HCT116 (cell line): ENCODE data around the gene PMCH. TPM values are rescaled to one million over a fixed set of nuclear protein-coding genes. Genes with fewer than 3 reads are reported as not detected.

Source experiments
- ATAC-seq: fragments of 200-7000 bp; cut with Tn5 transposase; 2 replicates; pipeline ENCODE4 v1.9.1; 2020; ENCODE audit warnings: mild to moderate bottlenecking, moderate library complexity
- BruUV-seq: library from RNA; stranded (reverse); fragments of 400-500 nt; replicated peaks from 2 replicates; lab custom pipeline; 2021; lab: Mats Ljungman, UMichigan
- CTCF ChIA-PET: fragments of 300-600 bp; sonication (Branson Sonifier 250); formaldehyde crosslinking; loops from one replicate; lab custom pipeline; 2021; ENCODE audit warnings: antibody characterized with exemption; lab: Charles Lee
- POLR2A ChIA-PET: fragments of 300-600, 350-600 bp; sonication (Branson Sonifier 250); formaldehyde crosslinking; loops from one replicate; lab custom pipeline; 2021; ENCODE audit warnings: antibody characterized with exemption; lab: Charles Lee
- RAD21 ChIA-PET, 2 experiments: fragments of 300-600 bp; sonication (Branson Sonifier 250); formaldehyde crosslinking; loops; one replicate each; lab custom pipeline; 2023; ENCODE audit warnings: low total read pairs in 2 of 2; ENCODE audit not compliant: uncharacterized antibody in 2 of 2, unreplicated experiment in 2 of 2, low non-redundant PET in 1 of 2; lab: Charles Lee
- DNase-seq: peaks from one replicate; pipeline ENCODE4 v3.0.0-alpha.2; 2010; ENCODE audit warnings: low read depth, low spot score
- H2AFZ ChIP-seq: fragments of 200-600 bp; shearing (Covaris generic), sonication (generic); 2 replicates; pipeline ENCODE4 v1.6.1; 2017; ENCODE audit warnings: low read depth, mixed run types, mixed read lengths, antibody characterized with exemption, low read length; ENCODE audit not compliant: poor library complexity, severe bottlenecking
- H3K27ac ChIP-seq: 2 replicates; pipeline ENCODE4 v1.5.1; 2012; ENCODE audit warnings: low read depth, low read length
- H3K27me3 ChIP-seq: fragments of 200-600 bp; sonication (generic); 2 replicates; pipeline ENCODE4 v1.6.1; 2016; ENCODE audit warnings: mixed run types, low read length, mixed read lengths; ENCODE audit not compliant: insufficient read depth
- H3K36me3 ChIP-seq, 2 experiments: fragments of 200-500 bp in 1 of 2; fragments of 200-600 bp in 1 of 2; sonication (Bioruptor generic) in 1 of 2; sonication (generic) in 1 of 2; 2 replicates each; pipeline versions ENCODE4 v1.5.1 to v1.6.1; 2014 to 2016; ENCODE audit warnings: low read length in 2 of 2, inconsistent platforms in 1 of 2, mixed read lengths in 1 of 2, mixed run types in 1 of 2; ENCODE audit not compliant: insufficient read depth in 2 of 2, control insufficient read depth in 1 of 2
- H3K4me1 ChIP-seq, 2 experiments: fragments of 200-600 bp in 1 of 2; sonication (generic) in 1 of 2; 2 replicates each; pipeline versions ENCODE4 v1.5.1 to v1.6.1; 2012 to 2017; ENCODE audit warnings: low read length in 2 of 2, inconsistent platforms in 1 of 2, mild to moderate bottlenecking in 1 of 2, mixed read lengths in 1 of 2, mixed run types in 1 of 2, moderate library complexity in 1 of 2; ENCODE audit not compliant: insufficient read depth in 2 of 2, control insufficient read depth in 1 of 2
- H3K4me2 ChIP-seq: fragments of 200-600 bp; sonication (generic); 2 replicates; pipeline ENCODE4 v1.6.1; 2017; ENCODE audit warnings: mixed run types, low read length, mixed read lengths
- H3K4me3 ChIP-seq, 2 experiments: fragments of 200-600 bp in 1 of 2; sonication (generic) in 1 of 2; replicated peaks in 1 of 2; 2 replicates each; pipeline ENCODE4 v1.5.1; 2011 to 2016; ENCODE audit warnings: low read length in 2 of 2, control low read depth in 1 of 2, low read depth in 1 of 2, mild to moderate bottlenecking in 1 of 2, mixed read lengths in 1 of 2, mixed run types in 1 of 2
- H3K79me2 ChIP-seq: fragments of 200-600 bp; sonication (generic); 2 replicates; pipeline ENCODE4 v1.6.1; 2017; ENCODE audit warnings: mild to moderate bottlenecking, mixed run types, low read length, moderate library complexity, mixed read lengths; ENCODE audit not compliant: insufficient read depth
- H3K9ac ChIP-seq: fragments of 200-600 bp; sonication (generic); 2 replicates; pipeline ENCODE4 v1.6.1; 2016; ENCODE audit warnings: low read length, mixed read lengths
- H3K9me2 ChIP-seq: fragments of 200-600 bp; sonication (generic), shearing (Covaris generic); 2 replicates; pipeline ENCODE4 v1.6.1; 2017; ENCODE audit warnings: mixed run types, mild to moderate bottlenecking, moderate library complexity; ENCODE audit not compliant: insufficient read depth
- H3K9me3 ChIP-seq, 2 experiments: fragments of 200-500 bp in 1 of 2; fragments of 200-600 bp in 1 of 2; sonication (Bioruptor generic) in 1 of 2; sonication (generic) in 1 of 2; 2 replicates each; pipeline ENCODE4 v1.6.1; 2014 to 2017; ENCODE audit warnings: low read length in 2 of 2, mixed read lengths in 2 of 2, inconsistent platforms in 1 of 2, low read depth in 1 of 2, mild to moderate bottlenecking in 1 of 2, mixed run types in 1 of 2, moderate library complexity in 1 of 2; ENCODE audit not compliant: control insufficient read depth in 1 of 2, insufficient read depth in 1 of 2
- H4K20me1 ChIP-seq: fragments of 200-600 bp; sonication (generic), shearing (Covaris generic); 2 replicates; pipeline ENCODE4 v1.6.1; 2017; ENCODE audit warnings: mixed run types, mild to moderate bottlenecking, moderate library complexity; ENCODE audit not compliant: insufficient read depth
- CBX3 ChIP-seq: IDR thresholded peaks from 2 replicates; pipeline ENCODE4 v1.6.1; 2012; ENCODE audit warnings: low read depth
- ELF1 ChIP-seq: IDR thresholded peaks from 2 replicates; pipeline ENCODE4 v1.6.1; 2012; ENCODE audit warnings: low read depth, borderline replicate concordance
- EZH2phosphoT487 ChIP-seq: fragments of 200-600 bp; IDR thresholded peaks from 2 replicates; pipeline ENCODE4 v1.6.1; 2018; ENCODE audit warnings: antibody characterized with exemption, borderline replicate concordance
- JUND ChIP-seq: IDR thresholded peaks from 2 replicates; pipeline ENCODE4 v1.6.1; 2012
- POLR2AphosphoS5 ChIP-seq: IDR thresholded peaks from 2 replicates; pipeline ENCODE4 v1.6.1; 2011; ENCODE audit warnings: mild to moderate bottlenecking, low read depth, low read length, moderate library complexity
- RAD21 ChIP-seq: IDR thresholded peaks from 2 replicates; pipeline ENCODE4 v1.6.1; 2012; ENCODE audit warnings: low read depth, mild to moderate bottlenecking
- SP1 ChIP-seq: IDR thresholded peaks from 2 replicates; pipeline ENCODE4 v1.6.1; 2012; ENCODE audit warnings: low read depth
- YY1 ChIP-seq: IDR thresholded peaks from 2 replicates; pipeline ENCODE4 v1.6.1; 2011; ENCODE audit warnings: low read length, low read depth, moderate library complexity, mild to moderate bottlenecking; ENCODE audit not compliant: insufficient replicate concordance; ENCODE audit errors: extremely low read depth
- ZNF274 ChIP-seq: fragments of 200-500 bp; sonication (Bioruptor generic); IDR thresholded peaks from 2 replicates; pipeline ENCODE4 v1.6.1; 2014; ENCODE audit warnings: mild to moderate bottlenecking, low read depth, low read length, inconsistent platforms
- intact Hi-C: fragments of 100-400 bp; cut with micrococcal nuclease; formaldehyde crosslinking; loops from 2 replicates; pipeline ENCODE4 v1.10.0; 2022
- total RNA-seq: library from RNA; stranded (reverse); gene quantifications from one replicate; pipeline ENCODE4 v1.2.1, GENCODE V29; 2021; ENCODE audit not compliant: unreplicated experiment
- TF ChIP-seq, protein P1 (sequence below): IDR thresholded peaks from 2 replicates; pipeline ENCODE4 v1.6.1; 2011; ENCODE audit warnings: mild to moderate bottlenecking, low read length, moderate library complexity; ENCODE audit not compliant: insufficient replicate concordance; ENCODE audit errors: extremely low read depth
- TF ChIP-seq, protein P2 (sequence below): IDR thresholded peaks from 2 replicates; pipeline ENCODE4 v1.6.1; 2012
- TF ChIP-seq, protein P3 (sequence below), 3 experiments: fragments of 200-600 bp in 1 of 3; sonication (generic) in 1 of 3; IDR thresholded peaks in 2 of 3; conservative IDR thresholded peaks in 1 of 3; 2 replicates each; pipeline ENCODE4 v1.5.1; 2012 to 2017; ENCODE audit warnings: low read depth in 2 of 3, low read length in 2 of 3, antibody characterized with exemption in 1 of 3, borderline replicate concordance in 1 of 3, control low read depth in 1 of 3, mild to moderate bottlenecking in 1 of 3, mixed read lengths in 1 of 3, mixed run types in 1 of 3, moderate library complexity in 1 of 3; ENCODE audit not compliant: insufficient read depth in 1 of 3

Gene PMCH
- total RNA-seq, 1 experiment from 2014 or later = not detected

DNA sequence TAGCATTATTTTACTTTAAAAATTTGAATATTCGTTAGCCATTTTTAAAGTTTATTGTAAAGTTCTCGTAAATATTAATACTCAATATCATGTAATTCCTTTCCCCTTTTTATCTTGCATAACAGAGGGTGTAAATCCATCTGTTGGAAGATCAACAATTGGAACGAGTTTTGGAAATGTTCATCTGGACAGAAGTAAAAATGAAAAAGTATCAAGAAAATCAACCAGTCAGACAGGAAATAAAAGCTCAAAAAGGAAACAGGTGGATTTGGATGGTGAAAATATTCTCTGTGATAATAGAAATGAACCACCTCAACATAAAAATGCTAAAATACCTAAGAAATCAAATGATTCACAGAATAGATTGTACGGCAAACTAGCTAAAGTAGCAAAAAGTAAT is 1.8 kb downstream of the PMCH start:
- POLR2A ChIA-PET = no interaction called here
- no peaks in the 10 kb centered on the region for H4K20me1 ChIP-seq
- H3K27me3 ChIP-seq = no peaks in the 10 kb centered on the region
- RAD21 ChIA-PET = no interaction called here
- no peaks in the 10 kb centered on the region for H3K36me3 ChIP-seq
- no peaks in the 10 kb centered on the region for H3K9me2 ChIP-seq
- no peak overlapping the region for H3K4me2 ChIP-seq
- TF ChIP-seq YY1 (no peak), ELF1 (no peak), JUND (no peak), ZNF274 (no peak)
- TF ChIP-seq, protein P1, sequence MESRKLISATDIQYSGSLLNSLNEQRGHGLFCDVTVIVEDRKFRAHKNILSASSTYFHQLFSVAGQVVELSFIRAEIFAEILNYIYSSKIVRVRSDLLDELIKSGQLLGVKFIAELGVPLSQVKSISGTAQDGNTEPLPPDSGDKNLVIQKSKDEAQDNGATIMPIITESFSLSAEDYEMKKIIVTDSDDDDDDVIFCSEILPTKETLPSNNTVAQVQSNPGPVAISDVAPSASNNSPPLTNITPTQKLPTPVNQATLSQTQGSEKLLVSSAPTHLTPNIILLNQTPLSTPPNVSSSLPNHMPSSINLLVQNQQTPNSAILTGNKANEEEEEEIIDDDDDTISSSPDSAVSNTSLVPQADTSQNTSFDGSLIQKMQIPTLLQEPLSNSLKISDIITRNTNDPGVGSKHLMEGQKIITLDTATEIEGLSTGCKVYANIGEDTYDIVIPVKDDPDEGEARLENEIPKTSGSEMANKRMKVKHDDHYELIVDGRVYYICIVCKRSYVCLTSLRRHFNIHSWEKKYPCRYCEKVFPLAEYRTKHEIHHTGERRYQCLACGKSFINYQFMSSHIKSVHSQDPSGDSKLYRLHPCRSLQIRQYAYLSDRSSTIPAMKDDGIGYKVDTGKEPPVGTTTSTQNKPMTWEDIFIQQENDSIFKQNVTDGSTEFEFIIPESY = no peak
- TF ChIP-seq, protein P2, sequence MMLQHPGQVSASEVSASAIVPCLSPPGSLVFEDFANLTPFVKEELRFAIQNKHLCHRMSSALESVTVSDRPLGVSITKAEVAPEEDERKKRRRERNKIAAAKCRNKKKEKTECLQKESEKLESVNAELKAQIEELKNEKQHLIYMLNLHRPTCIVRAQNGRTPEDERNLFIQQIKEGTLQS = no peak
- TF ChIP-seq, all 23 proteins: peak for 0
- H3K4me3 ChIP-seq = no peak overlapping the region
- no peak overlapping the region for H3K9ac ChIP-seq
- H3K79me2 ChIP-seq = no peaks in the 10 kb centered on the region
- CTCF ChIA-PET = no interaction called here
- DNase-seq (no peak), ATAC-seq (no peak)
- no peak overlapping the region for H2AFZ ChIP-seq
- intact Hi-C loops = no loop called here
- no peak overlapping the region for H3K27ac ChIP-seq
- no peaks in the 10 kb centered on the region for H3K9me3 ChIP-seq
- H3K4me1 ChIP-seq = no peaks in the 10 kb centered on the region
- no TSS peak for BruUV-seq

DNA sequence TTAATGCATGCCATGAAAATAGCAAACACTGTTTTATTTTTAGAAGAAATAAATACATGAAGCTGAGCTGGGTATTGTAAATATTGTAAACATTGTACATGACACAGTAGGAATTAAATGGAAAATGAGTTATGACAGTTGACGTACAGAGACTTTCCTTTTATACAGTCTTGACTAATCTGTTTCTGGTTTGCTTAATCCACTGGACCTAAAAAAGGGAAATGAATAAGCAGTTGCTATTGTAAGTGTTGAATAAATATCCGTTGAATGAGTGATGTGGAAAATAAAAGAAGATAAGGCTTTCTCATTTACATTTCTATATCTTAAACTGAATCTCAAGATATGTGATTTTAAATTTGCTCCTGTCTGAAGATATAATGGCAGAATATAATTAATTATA is 15.0 kb downstream of the PMCH start:
- Histone ChIP-seq H4K20me1 (no peaks in the 10 kb centered on the region), H3K4me1 (no peaks in the 10 kb centered on the region), H3K9ac (no peak overlapping the region), H3K36me3 (no peaks in the 10 kb centered on the region), H3K27ac (no peak overlapping the region), H3K79me2 (no peaks in the 10 kb centered on the region), H2AFZ (no peak overlapping the region), H3K9me2 (no peaks in the 10 kb centered on the region), H3K4me3 (no peak overlapping the region), H3K9me3 (no peaks in the 10 kb centered on the region), H3K4me2 (no peak overlapping the region), H3K27me3 (no peaks in the 10 kb centered on the region)
- DNase-seq = no peak
- no peak for ATAC-seq
- TF ChIP-seq, protein P3, sequence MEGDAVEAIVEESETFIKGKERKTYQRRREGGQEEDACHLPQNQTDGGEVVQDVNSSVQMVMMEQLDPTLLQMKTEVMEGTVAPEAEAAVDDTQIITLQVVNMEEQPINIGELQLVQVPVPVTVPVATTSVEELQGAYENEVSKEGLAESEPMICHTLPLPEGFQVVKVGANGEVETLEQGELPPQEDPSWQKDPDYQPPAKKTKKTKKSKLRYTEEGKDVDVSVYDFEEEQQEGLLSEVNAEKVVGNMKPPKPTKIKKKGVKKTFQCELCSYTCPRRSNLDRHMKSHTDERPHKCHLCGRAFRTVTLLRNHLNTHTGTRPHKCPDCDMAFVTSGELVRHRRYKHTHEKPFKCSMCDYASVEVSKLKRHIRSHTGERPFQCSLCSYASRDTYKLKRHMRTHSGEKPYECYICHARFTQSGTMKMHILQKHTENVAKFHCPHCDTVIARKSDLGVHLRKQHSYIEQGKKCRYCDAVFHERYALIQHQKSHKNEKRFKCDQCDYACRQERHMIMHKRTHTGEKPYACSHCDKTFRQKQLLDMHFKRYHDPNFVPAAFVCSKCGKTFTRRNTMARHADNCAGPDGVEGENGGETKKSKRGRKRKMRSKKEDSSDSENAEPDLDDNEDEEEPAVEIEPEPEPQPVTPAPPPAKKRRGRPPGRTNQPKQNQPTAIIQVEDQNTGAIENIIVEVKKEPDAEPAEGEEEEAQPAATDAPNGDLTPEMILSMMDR (IDR thresholded peaks at IDR 0.05 in 2 of 3, conservative IDR thresholded peaks at IDR 0.05 in 1 of 3; ENCODE audit: borderline replicate concordance in 1 of 3, insufficient read depth in 1 of 3, low read depth in 2 of 3, low read length in 2 of 3) = no peak
- TF ChIP-seq POLR2AphosphoS5 (no peak), SP1 (no peak), RAD21 (no peak), EZH2phosphoT487 (no peak), CBX3 (no peak)
- TF ChIP-seq, protein P1 = no peak
- BruUV-seq = no TSS peak
- RAD21 ChIA-PET = no interaction called here
- POLR2A ChIA-PET = no interaction called here
- CTCF ChIA-PET = no interaction called here
- intact Hi-C loops = no loop called here
